ENCODE measurements around the gene USP47. TPM values are rescaled to one million over a fixed set of nuclear protein-coding genes. Genes with fewer than 3 reads are reported as not detected.

USP47 gene
- total RNA-seq, 1 donor, result 72.7 TPM

- no peaks in the 10 kb centered on the region for H3K9me3 ChIP-seq (ENCODE audit: low read depth, low read length)
- H3K27me3 ChIP-seq (ENCODE audit: insufficient read depth, low read length), result no peaks in the 10 kb centered on the region
- H3K27ac ChIP-seq (ENCODE audit: low read depth, low read length), result no peak overlapping the region
- H3K36me3 ChIP-seq (ENCODE audit: insufficient read depth, low read length), result no peaks in the 10 kb centered on the region
- DNase-seq (ENCODE audit: insufficient read length, low spot score, missing footprints), result no peak
- H2AFZ ChIP-seq (ENCODE audit: low read length), result no peak overlapping the region
- H3K4me2 ChIP-seq (ENCODE audit: insufficient read depth, low read length), result no peak overlapping the region
- peaks cover 5% of the 10 kb centered on the region for H3K4me1 ChIP-seq (ENCODE audit: insufficient read depth, low read length)
- H3K4me3 ChIP-seq (ENCODE audit: insufficient read depth, low read length), result no peak overlapping the region
- H4K20me1 ChIP-seq (ENCODE audit: insufficient read depth, low read length), result peaks cover 54% of the 10 kb centered on the region
- H3K79me2 ChIP-seq (ENCODE audit: insufficient read depth, low read length), result peaks cover 96% of the 10 kb centered on the region
- TF ChIP-seq CTCF (IDR thresholded peaks at IDR 0.05; ENCODE audit: extremely low read depth, low read depth, low read length), result no peak
Observed at GRCh38 chr11:11862999-11863398, 21.2 kb downstream of the USP47 start.

GRCh38 chr11:11864332-11864731 is 22.6 kb downstream of the USP47 start:
- Histone ChIP-seq H3K4me1 (ENCODE audit: insufficient read depth, low read length) (peaks cover 5% of the 10 kb centered on the region), H3K4me3 (ENCODE audit: insufficient read depth, low read length) (no peak overlapping the region), H3K27me3 (ENCODE audit: insufficient read depth, low read length) (no peaks in the 10 kb centered on the region), H3K79me2 (ENCODE audit: insufficient read depth, low read length) (peaks cover 96% of the 10 kb centered on the region), H3K4me2 (ENCODE audit: insufficient read depth, low read length) (no peak overlapping the region), H3K36me3 (ENCODE audit: insufficient read depth, low read length) (no peaks in the 10 kb centered on the region), H4K20me1 (ENCODE audit: insufficient read depth, low read length) (peaks cover 54% of the 10 kb centered on the region), H2AFZ (ENCODE audit: low read length) (no peak overlapping the region), H3K9me3 (ENCODE audit: low read depth, low read length) (no peaks in the 10 kb centered on the region), H3K27ac (ENCODE audit: low read depth, low read length) (no peak overlapping the region)
- TF ChIP-seq CTCF (IDR thresholded peaks at IDR 0.05; ENCODE audit: extremely low read depth, low read depth, low read length), result no peak
- no peak for DNase-seq (ENCODE audit: insufficient read length, low spot score, missing footprints)

GRCh38 chr11:11864803-11865202 is 23.0 kb downstream of the USP47 start:
- H3K36me3 ChIP-seq (ENCODE audit: insufficient read depth, low read length), result no peaks in the 10 kb centered on the region
- H3K27ac ChIP-seq (ENCODE audit: low read depth, low read length), result no peak overlapping the region
- no peak for TF ChIP-seq CTCF (IDR thresholded peaks at IDR 0.05; ENCODE audit: extremely low read depth, low read depth, low read length)
- H3K4me2 ChIP-seq (ENCODE audit: insufficient read depth, low read length), result no peak overlapping the region
- no peak overlapping the region for H3K4me3 ChIP-seq (ENCODE audit: insufficient read depth, low read length)
- H3K9me3 ChIP-seq (ENCODE audit: low read depth, low read length), result no peaks in the 10 kb centered on the region
- no peak overlapping the region for H2AFZ ChIP-seq (ENCODE audit: low read length)
- peaks cover 5% of the 10 kb centered on the region for H3K4me1 ChIP-seq (ENCODE audit: insufficient read depth, low read length)
- peaks cover 58% of the 10 kb centered on the region for H4K20me1 ChIP-seq (ENCODE audit: insufficient read depth, low read length)
- no peaks in the 10 kb centered on the region for H3K27me3 ChIP-seq (ENCODE audit: insufficient read depth, low read length)
- no peak for DNase-seq (ENCODE audit: insufficient read length, low spot score, missing footprints)
- peaks cover 97% of the 10 kb centered on the region for H3K79me2 ChIP-seq (ENCODE audit: insufficient read depth, low read length)

- no peak for DNase-seq (ENCODE audit: insufficient read length, low spot score, missing footprints)
- Histone ChIP-seq H3K79me2 (ENCODE audit: insufficient read depth, low read length) (peaks cover 96% of the 10 kb centered on the region), H3K4me1 (ENCODE audit: insufficient read depth, low read length) (peaks cover 5% of the 10 kb centered on the region), H3K27ac (ENCODE audit: low read depth, low read length) (no peak overlapping the region), H3K9me3 (ENCODE audit: low read depth, low read length) (no peaks in the 10 kb centered on the region), H3K4me3 (ENCODE audit: insufficient read depth, low read length) (no peak overlapping the region), H3K27me3 (ENCODE audit: insufficient read depth, low read length) (no peaks in the 10 kb centered on the region), H3K4me2 (ENCODE audit: insufficient read depth, low read length) (no peak overlapping the region), H2AFZ (ENCODE audit: low read length) (no peak overlapping the region), H3K36me3 (ENCODE audit: insufficient read depth, low read length) (no peaks in the 10 kb centered on the region), H4K20me1 (ENCODE audit: insufficient read depth, low read length) (peaks cover 65% of the 10 kb centered on the region)
- TF ChIP-seq CTCF (IDR thresholded peaks at IDR 0.05; ENCODE audit: extremely low read depth, low read depth, low read length), result no peak
Observed at GRCh38 chr11:11865449-11865848, 23.7 kb downstream of the USP47 start.
